HEK293T (cell line): ENCODE measurements around the gene CARD19.

ENCODE experiments used
- CTBP1 ChIP-seq: fragments of 450-650 bp; IDR thresholded peaks from 2 replicates; pipeline ENCODE4 v1.6.1; 2016; ENCODE audit warnings: borderline replicate concordance
- ELF4 ChIP-seq: fragments of 450-650 bp; IDR thresholded peaks from 2 replicates; pipeline ENCODE4 v1.6.1; 2017; ENCODE audit warnings: antibody characterized with exemption
- FOXA1 ChIP-seq: fragments of 450-650 bp; IDR thresholded peaks from 2 replicates; pipeline ENCODE4 v1.6.1; 2016; ENCODE audit warnings: mild to moderate bottlenecking
- FOXK2 ChIP-seq: fragments of 450-650 bp; IDR thresholded peaks from 2 replicates; pipeline ENCODE4 v1.6.1; 2016; ENCODE audit warnings: mild to moderate bottlenecking
- FOXM1 ChIP-seq: fragments of 450-650 bp; IDR thresholded peaks from 2 replicates; pipeline ENCODE4 v1.6.1; 2017; ENCODE audit warnings: mild to moderate bottlenecking, borderline replicate concordance
- SP1 ChIP-seq: fragments of 450-650 bp; IDR thresholded peaks from 2 replicates; pipeline ENCODE4 v1.6.1; 2017
- TARDBP ChIP-seq: fragments of 450-650 bp; IDR thresholded peaks from 2 replicates; pipeline ENCODE4 v1.6.1; 2016
- ZNF384 ChIP-seq: fragments of 450-650 bp; IDR thresholded peaks from 2 replicates; pipeline ENCODE4 v1.6.1; 2016

DNA sequence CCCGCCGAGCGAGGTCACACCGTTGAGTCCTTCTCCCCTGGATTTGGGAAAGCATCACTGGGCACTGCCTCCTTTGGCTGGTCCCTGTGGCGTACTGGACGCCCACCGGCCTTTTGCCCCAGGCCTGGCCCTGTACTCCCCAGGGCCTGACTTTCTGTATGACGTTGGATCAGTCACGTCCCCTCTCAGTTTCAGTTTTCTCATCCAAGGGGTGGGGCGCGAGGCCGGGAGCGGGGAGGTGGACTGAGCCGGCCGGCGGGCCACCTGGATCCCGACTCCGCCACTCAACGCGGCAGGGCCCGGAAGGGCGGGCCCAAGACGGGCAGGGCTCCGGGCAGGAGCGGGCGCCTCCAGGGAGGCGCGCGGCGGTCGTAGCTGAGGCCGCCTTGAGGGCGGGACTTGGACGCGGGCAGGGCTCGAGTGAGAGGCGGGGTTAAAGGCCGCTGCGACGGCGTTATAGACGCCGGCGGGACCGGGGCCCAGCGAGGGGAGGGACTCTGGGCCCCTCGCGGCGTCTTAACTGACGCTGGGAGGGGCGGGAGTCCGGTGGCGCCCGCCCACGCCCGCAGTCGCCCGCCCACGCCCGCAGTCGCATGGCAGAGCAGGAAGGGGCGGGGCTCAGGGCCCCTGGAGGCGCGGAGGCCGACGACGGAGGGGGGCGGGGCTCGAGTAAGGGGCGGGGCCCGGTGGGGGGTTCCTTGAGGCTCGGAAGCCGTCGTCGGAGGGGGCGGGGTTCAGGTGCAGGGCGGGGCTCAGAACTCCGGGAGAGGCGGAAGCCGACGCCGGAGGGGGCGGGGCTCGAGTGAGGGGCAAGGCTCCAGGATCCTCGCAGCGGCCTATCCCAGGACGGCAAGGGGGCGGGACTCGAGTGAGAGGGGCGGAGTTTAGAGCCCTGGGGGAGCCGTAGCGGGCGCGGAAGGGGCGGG, 549 bp upstream of the CARD19 start:
- TF ChIP-seq ELF4 (no peak), FOXA1 (no peak), ZNF384 (no peak), FOXK2 (no peak), SP1 (no peak), FOXM1 (no peak), CTBP1 (no peak), TARDBP (no peak)
